Ascending aorta (tissue), 2 donors: Measurements from ENCODE around the gene ABCF1. TPM values are rescaled to one million over a fixed set of nuclear protein-coding genes. Genes with fewer than 3 reads are reported as not detected.
A peak's percentile ranks its signal among the peaks of the same experiment; 100 is the strongest.

Experiments
- DNase-seq, 2 donors: peaks; one replicate each; pipeline ENCODE4 v3.0.0-alpha.2; 2019; ENCODE audit warnings: low spot score in 2 of 2
- H3K27ac ChIP-seq, 2 donors: fragments of 200-600 bp; sonication (generic); one replicate each; pipeline ENCODE4 v1.5.1; 2016 to 2017; ENCODE audit warnings: mild to moderate bottlenecking in 1 of 2
- H3K27me3 ChIP-seq: fragments of 200-600 bp; sonication (generic); one replicate; pipeline ENCODE4 v1.5.1; 2017
- H3K36me3 ChIP-seq, 2 donors: fragments of 200-600 bp; sonication (generic); one replicate each; pipeline ENCODE4 v1.5.1; 2016
- H3K4me1 ChIP-seq, 2 donors: fragments of 200-600 bp; sonication (generic); one replicate each; pipeline ENCODE4 v1.5.1; 2016 to 2017; ENCODE audit warnings: mild to moderate bottlenecking in 1 of 2
- H3K4me3 ChIP-seq, 2 donors: fragments of 200-600 bp; sonication (generic); one replicate each; pipeline ENCODE4 v1.5.1; 2016 to 2017; ENCODE audit warnings: mild to moderate bottlenecking in 1 of 2
- H3K9me3 ChIP-seq, 2 donors: fragments of 200-600 bp; sonication (generic); one replicate each; pipeline ENCODE4 v1.5.1; 2016
- intact Hi-C: fragments of 100-400 bp; cut with DNase I; formaldehyde crosslinking; loops from one replicate; pipeline ENCODE4 v1.15.1; 2023
- total RNA-seq: library from RNA; depleted of rRNA; stranded (reverse); fragments of >200 nt; gene quantifications from one replicate; pipeline ENCODE4 v1.1.0, GENCODE V29; 2016
- TF ChIP-seq, protein P1 (sequence below), 3 experiments: fragments of 200-600 bp in 2 of 3; fragments of 450-650 bp in 1 of 3; sonication (generic) in 2 of 3; IDR thresholded peaks; one replicate each; pipeline ENCODE4 v1.5.1; 2016 to 2019; ENCODE audit warnings: antibody characterized with exemption in 3 of 3, mild to moderate bottlenecking in 1 of 3, moderate library complexity in 1 of 3

The ABCF1 gene
- total RNA-seq, 1 donor from 2014 or later = 36.6 TPM

GRCh38 chr6:30612213-30612612, 41.0 kb downstream of the ABCF1 start:
- Histone ChIP-seq H3K4me1 (peaks cover 9 to 48% of the 10 kb centered on the region in 2 donors), H3K9me3 (no peaks in the 10 kb centered on the region), H3K36me3 (peaks cover 31 to 35% of the 10 kb centered on the region in 2 donors), H3K27me3 (no peaks in the 10 kb centered on the region), H3K27ac (peak overlapping the region; percentile 19 to 95), H3K4me3 (no peak overlapping the region)
- TF ChIP-seq, protein P1, sequence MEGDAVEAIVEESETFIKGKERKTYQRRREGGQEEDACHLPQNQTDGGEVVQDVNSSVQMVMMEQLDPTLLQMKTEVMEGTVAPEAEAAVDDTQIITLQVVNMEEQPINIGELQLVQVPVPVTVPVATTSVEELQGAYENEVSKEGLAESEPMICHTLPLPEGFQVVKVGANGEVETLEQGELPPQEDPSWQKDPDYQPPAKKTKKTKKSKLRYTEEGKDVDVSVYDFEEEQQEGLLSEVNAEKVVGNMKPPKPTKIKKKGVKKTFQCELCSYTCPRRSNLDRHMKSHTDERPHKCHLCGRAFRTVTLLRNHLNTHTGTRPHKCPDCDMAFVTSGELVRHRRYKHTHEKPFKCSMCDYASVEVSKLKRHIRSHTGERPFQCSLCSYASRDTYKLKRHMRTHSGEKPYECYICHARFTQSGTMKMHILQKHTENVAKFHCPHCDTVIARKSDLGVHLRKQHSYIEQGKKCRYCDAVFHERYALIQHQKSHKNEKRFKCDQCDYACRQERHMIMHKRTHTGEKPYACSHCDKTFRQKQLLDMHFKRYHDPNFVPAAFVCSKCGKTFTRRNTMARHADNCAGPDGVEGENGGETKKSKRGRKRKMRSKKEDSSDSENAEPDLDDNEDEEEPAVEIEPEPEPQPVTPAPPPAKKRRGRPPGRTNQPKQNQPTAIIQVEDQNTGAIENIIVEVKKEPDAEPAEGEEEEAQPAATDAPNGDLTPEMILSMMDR (IDR thresholded peaks at IDR 0.05) = peak in 2 of 3 experiments; percentile 21 to 23
- intact Hi-C loops = loop anchor here (5.0 to 10.0 kb wide), 2 partner anchors 125 to 933 kb away; partner anchors contain the start of genes ATP6V1G2, DDX39B, HLA-E and NFKBIL1
- DNase-seq = no peak

DNA sequence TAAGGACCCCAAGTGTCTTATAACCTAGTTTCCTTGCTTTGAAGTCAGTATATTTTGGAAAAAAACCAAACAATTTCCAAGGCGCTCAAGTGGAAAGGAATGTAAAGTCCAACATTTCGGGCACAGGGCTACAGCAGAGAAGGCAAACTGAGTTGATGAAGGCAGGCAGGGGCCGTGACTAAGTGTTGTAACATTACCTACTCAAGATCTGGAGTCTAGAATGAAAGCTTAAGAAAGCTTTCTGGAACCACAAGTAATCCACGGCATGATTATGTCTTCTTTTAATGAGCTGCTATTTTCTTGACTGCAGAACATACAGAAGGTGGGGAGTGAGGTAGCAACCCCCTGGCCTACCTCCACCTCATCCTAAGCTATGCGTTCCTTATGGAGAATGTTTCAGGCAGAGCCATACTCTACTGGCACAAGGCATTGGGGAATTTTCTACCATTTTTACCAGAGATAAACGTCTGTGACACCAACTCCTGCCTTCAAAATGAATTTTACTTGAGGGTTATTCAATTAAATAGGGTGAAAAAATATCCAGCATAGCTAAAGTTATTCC, 41.5 kb downstream of the ABCF1 start:
- Histone ChIP-seq H3K36me3 (peaks cover 26 to 30% of the 10 kb centered on the region in 2 donors), H3K4me1 (peaks cover 9 to 48% of the 10 kb centered on the region in 2 donors), H3K4me3 (peak overlapping the region in 1 of 2 donors; percentile 77), H3K9me3 (no peaks in the 10 kb centered on the region), H3K27me3 (no peaks in the 10 kb centered on the region), H3K27ac (peak overlapping the region; percentile 14 to 95)
- DNase-seq = no peak
- TF ChIP-seq, protein P1 (IDR thresholded peaks at IDR 0.05) = no peak
- intact Hi-C loops = loop anchor here (5.0 to 10.0 kb wide), 2 partner anchors 125 to 932 kb away; partner anchors contain the start of genes ATP6V1G2, DDX39B, HLA-E and NFKBIL1

DNA sequence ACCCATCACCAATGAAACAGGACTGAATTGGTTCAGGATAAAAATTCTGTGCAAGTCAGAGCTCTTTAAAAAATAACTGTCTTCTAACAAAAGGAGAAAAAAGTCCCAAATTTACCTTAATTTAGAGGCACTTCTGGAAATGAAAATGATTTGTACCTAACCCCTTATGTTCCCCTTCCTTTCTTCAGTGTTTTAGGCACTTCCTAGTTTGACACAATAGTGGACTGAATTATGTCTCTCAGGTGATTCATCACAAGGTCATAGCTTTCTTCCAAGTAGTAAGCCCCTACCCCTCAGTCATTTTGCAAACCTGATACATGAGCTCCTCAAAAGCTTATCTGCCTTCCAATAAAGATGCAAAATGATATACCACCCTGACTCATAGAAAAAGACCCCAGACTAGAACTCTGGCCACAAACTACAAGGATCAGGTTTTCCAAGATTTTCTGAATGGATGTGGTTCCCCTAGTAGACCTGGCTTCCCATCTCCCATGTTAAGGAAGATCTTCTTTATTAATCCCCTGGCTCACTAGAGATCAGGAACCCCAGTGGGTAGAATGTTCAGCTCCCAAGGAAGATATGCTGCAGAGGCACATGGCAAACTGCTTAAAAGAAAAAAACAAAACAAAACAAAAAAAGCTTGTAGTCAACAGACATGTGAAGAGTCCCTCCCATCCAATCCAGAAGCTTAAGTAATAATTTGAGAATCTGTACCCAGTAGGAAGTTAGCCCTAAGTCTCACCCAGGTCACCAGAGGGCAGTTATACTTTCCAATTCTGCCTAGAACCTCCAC, 42.2 kb downstream of the ABCF1 start:
- peaks cover 19 to 23% of the 10 kb centered on the region in 2 donors for H3K36me3 ChIP-seq
- H3K27ac ChIP-seq = peak overlapping the region; percentile 95 to 96
- peaks cover 10 to 52% of the 10 kb centered on the region in 2 donors for H3K4me1 ChIP-seq

DNA sequence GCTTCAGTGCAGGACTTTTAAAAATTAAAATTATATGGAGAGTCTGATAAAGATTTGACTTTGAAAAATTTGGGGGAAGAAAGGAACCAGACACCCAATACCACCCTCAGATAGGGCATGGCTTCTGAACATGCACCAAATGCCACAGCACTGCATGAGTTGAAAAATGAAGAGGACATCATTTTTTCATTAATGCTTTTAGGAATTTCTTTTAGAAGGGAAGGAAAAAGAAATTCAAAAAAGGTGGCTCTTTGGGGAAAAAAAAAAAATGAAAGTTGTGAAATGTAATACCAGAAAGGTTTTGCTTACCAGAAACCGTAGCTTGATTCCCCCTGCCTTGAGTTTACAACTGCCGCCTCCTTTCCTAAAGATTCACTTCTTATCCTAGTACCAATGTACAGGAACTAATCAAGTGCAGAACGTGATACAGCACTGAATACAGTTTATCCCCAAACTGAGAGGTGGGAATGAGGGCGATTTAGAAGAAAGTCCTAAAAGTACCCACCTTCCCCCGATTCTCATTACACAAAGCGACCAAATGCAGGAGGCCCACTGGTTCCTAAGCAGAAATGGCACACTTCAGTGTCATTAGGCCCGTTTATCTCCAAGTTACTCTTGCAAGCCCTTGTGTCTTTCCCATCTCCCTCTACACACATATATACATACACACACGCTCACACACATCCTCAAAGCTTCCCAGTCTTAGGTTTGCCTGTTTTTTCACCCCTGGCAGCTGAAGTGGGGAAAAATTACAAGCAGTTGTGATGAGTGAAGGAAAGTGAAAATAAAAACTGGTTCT, 43.0 kb downstream of the ABCF1 start:
- Histone ChIP-seq H3K27me3 (no peaks in the 10 kb centered on the region), H3K4me3 (peak overlapping the region; percentile 77 to 94), H3K9me3 (no peaks in the 10 kb centered on the region), H3K4me1 (peaks cover 16 to 56% of the 10 kb centered on the region in 2 donors), H3K27ac (peak overlapping the region; percentile 95 to 96), H3K36me3 (peaks cover 12 to 15% of the 10 kb centered on the region in 2 donors)
- TF ChIP-seq, protein P1 (IDR thresholded peaks at IDR 0.05) = no peak
- intact Hi-C loops = loop anchor here (2.0 to 10.0 kb wide), 4 partner anchors 43 to 931 kb away; partner anchors contain the start of genes ABCF1, ATP6V1G2, DDX39B and HLA-E
- no peak for DNase-seq

More for the DNA sequence above, 42.2 kb downstream of the ABCF1 start:
- Histone ChIP-seq H3K27me3 (no peaks in the 10 kb centered on the region), H3K9me3 (no peaks in the 10 kb centered on the region), H3K4me3 (peak overlapping the region; percentile 77 to 94)
- intact Hi-C loops = loop anchor here (2.0 to 10.0 kb wide), 4 partner anchors 43 to 931 kb away; partner anchors contain the start of genes ABCF1, ATP6V1G2, DDX39B and HLA-E
- TF ChIP-seq, protein P1 (IDR thresholded peaks at IDR 0.05) = no peak
- DNase-seq = no peak

DNA sequence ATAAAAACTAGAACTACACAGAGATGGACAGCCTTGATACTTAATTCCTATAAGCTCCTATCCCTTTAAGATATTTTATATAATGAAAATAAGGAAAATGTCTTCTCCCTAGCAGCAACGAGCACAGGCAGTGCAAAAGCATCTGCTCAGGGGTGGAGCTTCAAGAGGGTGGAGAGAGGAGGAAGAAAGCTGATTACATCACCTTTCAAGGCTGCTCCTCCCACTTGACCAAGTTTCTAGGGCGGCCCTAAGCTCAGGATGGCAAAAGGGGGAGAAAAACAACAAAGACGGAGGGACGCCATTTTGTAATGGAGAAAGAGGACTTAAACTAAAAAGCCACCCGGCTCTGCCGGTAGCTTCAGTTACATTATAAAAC, 43.6 kb downstream of the ABCF1 start:
- TF ChIP-seq, protein P1 (IDR thresholded peaks at IDR 0.05) = no peak
- Histone ChIP-seq H3K27ac (peak overlapping the region; percentile 95 to 96), H3K4me1 (peaks cover 16 to 52% of the 10 kb centered on the region in 2 donors), H3K27me3 (no peaks in the 10 kb centered on the region), H3K9me3 (no peaks in the 10 kb centered on the region), H3K4me3 (peak overlapping the region; percentile 77 to 94), H3K36me3 (peaks cover 16 to 17% of the 10 kb centered on the region in 2 donors)
- DNase-seq = peak; percentile 64 to 96
- intact Hi-C loops = loop anchor here (2.0 to 10.0 kb wide), 7 partner anchors 44 to 1007 kb away; partner anchors contain the start of genes ABCF1, ATP6V1G2, DDX39B and FLOT1
